ENCODE measurements around the gene PUS7.

DNA sequence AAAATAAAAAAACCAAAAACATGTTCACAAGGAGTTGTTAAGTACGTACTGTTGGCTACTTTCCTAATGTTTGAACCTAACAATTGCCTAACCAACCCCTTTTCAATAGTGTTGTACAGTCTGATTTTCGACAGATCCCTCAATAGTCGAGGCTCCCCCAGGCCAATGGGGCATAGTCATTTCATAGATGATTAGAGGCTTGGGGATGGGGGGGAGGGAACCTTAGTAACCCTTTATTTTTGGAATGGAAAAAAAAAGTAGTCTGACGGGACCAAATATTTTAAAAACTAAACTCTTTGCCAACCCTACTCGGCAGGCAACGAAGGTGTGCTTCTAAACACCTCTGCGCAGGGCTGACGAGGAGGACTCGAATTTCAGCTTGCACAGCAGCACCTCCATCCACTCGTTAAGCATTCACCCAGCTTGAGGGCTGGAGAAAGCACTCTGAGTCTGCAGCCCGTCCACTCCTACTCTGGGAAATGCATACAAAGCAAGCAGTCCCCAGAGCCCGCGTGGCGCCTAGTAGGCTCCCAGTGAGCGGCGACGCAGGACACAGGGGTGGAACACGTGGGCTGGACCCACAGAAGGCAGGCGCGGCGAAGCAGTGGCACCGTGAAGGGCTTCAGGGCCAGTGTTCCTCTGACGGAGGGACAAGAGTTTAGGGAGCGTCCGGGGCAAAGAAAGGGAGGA is 899 bp downstream of the PUS7 start:
- TF ChIP-seq, protein P1, sequence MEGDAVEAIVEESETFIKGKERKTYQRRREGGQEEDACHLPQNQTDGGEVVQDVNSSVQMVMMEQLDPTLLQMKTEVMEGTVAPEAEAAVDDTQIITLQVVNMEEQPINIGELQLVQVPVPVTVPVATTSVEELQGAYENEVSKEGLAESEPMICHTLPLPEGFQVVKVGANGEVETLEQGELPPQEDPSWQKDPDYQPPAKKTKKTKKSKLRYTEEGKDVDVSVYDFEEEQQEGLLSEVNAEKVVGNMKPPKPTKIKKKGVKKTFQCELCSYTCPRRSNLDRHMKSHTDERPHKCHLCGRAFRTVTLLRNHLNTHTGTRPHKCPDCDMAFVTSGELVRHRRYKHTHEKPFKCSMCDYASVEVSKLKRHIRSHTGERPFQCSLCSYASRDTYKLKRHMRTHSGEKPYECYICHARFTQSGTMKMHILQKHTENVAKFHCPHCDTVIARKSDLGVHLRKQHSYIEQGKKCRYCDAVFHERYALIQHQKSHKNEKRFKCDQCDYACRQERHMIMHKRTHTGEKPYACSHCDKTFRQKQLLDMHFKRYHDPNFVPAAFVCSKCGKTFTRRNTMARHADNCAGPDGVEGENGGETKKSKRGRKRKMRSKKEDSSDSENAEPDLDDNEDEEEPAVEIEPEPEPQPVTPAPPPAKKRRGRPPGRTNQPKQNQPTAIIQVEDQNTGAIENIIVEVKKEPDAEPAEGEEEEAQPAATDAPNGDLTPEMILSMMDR (IDR thresholded peaks at IDR 0.05), result no peak
- TF ChIP-seq POLR2A (IDR thresholded peaks at IDR 0.05), result no peak
